Measurements from ENCODE around the gene MFAP4. TPM values are rescaled to one million over a fixed set of nuclear protein-coding genes. Genes with fewer than 3 reads are reported as not detected.
A peak's percentile ranks its signal among the peaks of the same experiment; 100 is the strongest.

Gene MFAP4
- total RNA-seq, 2 donors from 2014 or later, result 0.44 to 0.82 TPM

DNA sequence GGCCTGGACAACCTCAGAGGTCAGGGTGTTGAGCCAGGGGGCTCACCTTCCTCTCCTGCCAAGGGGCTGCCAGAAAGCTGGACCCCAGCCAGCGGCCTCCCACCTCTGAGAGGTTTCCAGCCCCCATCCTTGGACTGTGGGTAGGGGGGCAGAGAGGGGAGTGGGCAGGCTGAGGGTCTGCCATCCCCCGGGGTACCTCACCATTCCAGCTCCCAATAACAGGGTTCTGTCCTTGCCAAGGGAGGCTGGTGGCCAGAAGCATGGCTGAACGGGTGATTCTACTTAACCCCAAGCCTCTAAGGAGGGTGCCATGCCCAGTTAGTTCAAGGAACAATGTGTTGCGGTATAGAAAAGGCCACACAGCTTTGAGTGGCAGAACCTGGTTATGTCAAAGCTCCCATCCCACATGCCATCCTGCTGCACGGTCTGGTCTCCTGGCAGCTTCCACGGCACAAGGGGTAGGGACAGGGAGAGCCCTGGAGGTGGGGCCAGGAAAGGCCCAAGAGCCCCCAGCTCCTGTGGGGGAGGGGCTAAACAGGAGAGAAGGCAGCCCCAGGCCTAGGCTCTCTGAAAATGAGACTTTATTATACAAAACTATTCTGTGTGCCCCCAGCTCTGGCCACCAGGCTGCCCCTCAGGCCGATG is 44.3 kb downstream of the MFAP4 start:
- no peak for ATAC-seq (replicated peaks in 1 of 2)
- Mint-ChIP-seq H3K27ac (no peak overlapping the region), H3K4me1 (ENCODE audit: low read depth) (no peaks in the 10 kb centered on the region), H3K36me3 (ENCODE audit: insufficient read depth in 2 of 2) (no peaks in the 10 kb centered on the region), H3K27me3 (ENCODE audit: low read depth) (peaks cover 27% of the 10 kb centered on the region), H3K9me3 (no peaks in the 10 kb centered on the region), H3K4me3 (no peak overlapping the region)
- DNase-seq, result no peak

DNA sequence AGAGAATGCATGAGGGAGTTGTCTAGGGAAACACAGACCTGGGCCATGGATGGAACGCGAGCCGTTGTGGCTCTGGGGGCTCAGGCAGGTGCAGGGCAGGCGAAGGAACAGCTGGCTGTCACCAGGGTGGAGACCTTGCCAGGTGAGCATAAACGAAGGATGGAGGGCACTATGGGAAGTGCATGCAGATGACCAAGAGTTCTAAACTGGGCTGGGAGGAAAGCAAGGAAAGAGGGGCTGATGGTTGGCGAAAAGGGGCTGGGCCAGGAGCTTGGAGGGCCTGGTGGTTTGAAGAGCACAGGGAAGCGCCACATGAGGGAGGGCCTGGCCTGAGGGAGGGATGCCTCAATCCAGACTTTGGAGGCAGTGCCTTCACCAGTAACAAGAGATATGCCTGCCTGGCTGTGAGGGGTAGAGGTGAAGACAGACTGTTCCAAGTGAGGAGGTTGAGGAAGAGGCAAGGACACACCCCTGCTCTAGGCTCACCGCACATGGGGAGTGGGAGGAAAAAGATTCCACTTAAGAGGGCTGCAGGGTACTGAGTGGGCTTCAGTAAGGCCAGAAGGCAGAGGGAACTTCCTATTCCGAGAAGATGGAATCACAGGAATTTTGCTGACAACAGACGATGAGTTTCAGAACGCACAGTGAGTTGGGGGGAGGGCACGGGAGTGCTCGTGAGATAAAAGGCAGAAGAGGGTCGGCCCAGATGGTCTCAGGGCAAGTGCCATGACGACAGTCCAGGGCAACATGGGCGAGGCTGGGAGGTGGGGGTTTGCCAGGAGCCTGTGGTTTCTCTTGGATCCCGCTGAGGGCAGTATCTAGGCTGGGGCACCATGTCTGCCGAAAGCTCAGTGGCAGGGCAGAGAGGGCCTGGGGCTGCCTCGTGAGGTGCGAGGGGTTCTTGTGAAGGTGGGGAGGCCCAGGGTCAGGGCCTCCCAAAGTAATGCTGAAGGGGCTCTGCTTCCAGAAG is 45.1 kb downstream of the MFAP4 start:
- DNase-seq (no peak), ATAC-seq (replicated peaks in 1 of 2) (no peak)
- Mint-ChIP-seq H3K27ac (no peak overlapping the region), H3K27me3 (ENCODE audit: low read depth) (peaks cover 33% of the 10 kb centered on the region), H3K36me3 (ENCODE audit: insufficient read depth in 2 of 2) (no peaks in the 10 kb centered on the region), H3K9me3 (no peaks in the 10 kb centered on the region), H3K4me1 (ENCODE audit: low read depth) (no peaks in the 10 kb centered on the region), H3K4me3 (no peak overlapping the region)

DNA sequence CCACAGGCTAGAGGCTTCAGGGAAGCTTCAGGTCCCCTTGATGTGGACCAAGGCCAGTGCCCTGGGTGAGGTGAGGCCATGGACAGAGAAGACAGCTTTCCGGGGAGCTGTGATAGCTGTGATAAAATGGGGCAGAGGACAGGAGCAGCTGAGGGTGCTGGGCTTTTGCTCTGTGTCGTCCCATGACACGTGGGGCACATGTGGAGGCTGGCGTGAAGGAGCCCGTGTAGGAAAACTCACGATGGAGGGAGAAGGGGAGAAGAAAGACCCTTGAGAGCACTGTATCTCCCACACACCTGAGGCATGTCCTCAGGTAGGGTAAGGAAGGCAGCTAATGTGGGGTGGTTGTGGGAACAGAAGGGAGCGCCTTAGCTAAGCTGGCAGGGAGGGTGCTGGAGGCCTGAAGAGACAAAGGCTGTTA is 45.8 kb downstream of the MFAP4 start:
- H3K27ac Mint-ChIP-seq, result no peak overlapping the region
- H3K27me3 Mint-ChIP-seq (ENCODE audit: low read depth), result peaks cover 34% of the 10 kb centered on the region
- no peaks in the 10 kb centered on the region for H3K4me1 Mint-ChIP-seq (ENCODE audit: low read depth)
- H3K36me3 Mint-ChIP-seq (ENCODE audit: insufficient read depth in 2 of 2), result no peaks in the 10 kb centered on the region
- H3K4me3 Mint-ChIP-seq, result no peak overlapping the region
- no peak for ATAC-seq (replicated peaks in 1 of 2)
- no peaks in the 10 kb centered on the region for H3K9me3 Mint-ChIP-seq
- DNase-seq, result no peak

- no peak for ATAC-seq (replicated peaks in 1 of 2)
- Mint-ChIP-seq H3K27ac (no peak overlapping the region), H3K4me1 (ENCODE audit: low read depth) (no peaks in the 10 kb centered on the region), H3K9me3 (no peaks in the 10 kb centered on the region), H3K27me3 (ENCODE audit: low read depth) (peaks cover 42% of the 10 kb centered on the region), H3K4me3 (no peak overlapping the region), H3K36me3 (ENCODE audit: insufficient read depth in 2 of 2) (no peaks in the 10 kb centered on the region)
- DNase-seq, result no peak
Observed at GRCh38 chr17:19339341-19339815, 47.6 kb downstream of the MFAP4 start.

- ATAC-seq (replicated peaks in 1 of 2), result peak; percentile 86 to 91
- Mint-ChIP-seq H3K27ac (no peak overlapping the region), H3K36me3 (ENCODE audit: insufficient read depth in 2 of 2) (no peaks in the 10 kb centered on the region), H3K4me1 (ENCODE audit: low read depth) (no peaks in the 10 kb centered on the region), H3K4me3 (no peak overlapping the region), H3K9me3 (no peaks in the 10 kb centered on the region), H3K27me3 (ENCODE audit: low read depth) (peaks cover 42% of the 10 kb centered on the region)
- peak; percentile 67 to 68 for DNase-seq
Observed at GRCh38 chr17:19338031-19338990, 48.7 kb downstream of the MFAP4 start.

DNA sequence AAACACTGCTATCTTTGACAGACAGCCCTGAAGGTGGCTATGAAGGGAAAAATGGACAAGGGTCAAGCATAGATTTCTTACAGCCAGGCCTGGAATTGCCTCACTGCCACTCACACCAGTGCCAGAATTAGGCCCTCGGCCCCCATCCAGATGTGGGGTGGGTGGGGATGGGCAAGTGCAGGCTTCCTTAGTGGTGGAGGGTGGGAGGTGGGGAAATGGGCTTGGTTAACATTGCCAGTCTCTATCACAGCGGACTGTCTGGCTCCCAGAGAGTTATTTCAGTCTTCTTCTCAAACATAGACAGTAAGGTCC is 49.3 kb downstream of the MFAP4 start:
- H3K27ac Mint-ChIP-seq, result no peak overlapping the region
- H3K27me3 Mint-ChIP-seq (ENCODE audit: low read depth), result peaks cover 42% of the 10 kb centered on the region
- no peaks in the 10 kb centered on the region for H3K36me3 Mint-ChIP-seq (ENCODE audit: insufficient read depth in 2 of 2)
- ATAC-seq (replicated peaks in 1 of 2) (no peak), DNase-seq (no peak)
- peaks cover 5% of the 10 kb centered on the region for H3K4me1 Mint-ChIP-seq (ENCODE audit: low read depth)
- no peaks in the 10 kb centered on the region for H3K9me3 Mint-ChIP-seq
- H3K4me3 Mint-ChIP-seq, result no peak overlapping the region

GRCh38 chr17:19336938-19337711 is 49.9 kb downstream of the MFAP4 start:
- H3K4me3 Mint-ChIP-seq, result no peak overlapping the region
- no peak for DNase-seq
- no peak overlapping the region for H3K27ac Mint-ChIP-seq
- H3K9me3 Mint-ChIP-seq, result no peaks in the 10 kb centered on the region
- peaks cover 7% of the 10 kb centered on the region for H3K4me1 Mint-ChIP-seq (ENCODE audit: low read depth)
- no peaks in the 10 kb centered on the region for H3K36me3 Mint-ChIP-seq (ENCODE audit: insufficient read depth in 2 of 2)
- no peak for ATAC-seq (replicated peaks in 1 of 2)
- H3K27me3 Mint-ChIP-seq (ENCODE audit: low read depth), result peaks cover 42% of the 10 kb centered on the region

DNA sequence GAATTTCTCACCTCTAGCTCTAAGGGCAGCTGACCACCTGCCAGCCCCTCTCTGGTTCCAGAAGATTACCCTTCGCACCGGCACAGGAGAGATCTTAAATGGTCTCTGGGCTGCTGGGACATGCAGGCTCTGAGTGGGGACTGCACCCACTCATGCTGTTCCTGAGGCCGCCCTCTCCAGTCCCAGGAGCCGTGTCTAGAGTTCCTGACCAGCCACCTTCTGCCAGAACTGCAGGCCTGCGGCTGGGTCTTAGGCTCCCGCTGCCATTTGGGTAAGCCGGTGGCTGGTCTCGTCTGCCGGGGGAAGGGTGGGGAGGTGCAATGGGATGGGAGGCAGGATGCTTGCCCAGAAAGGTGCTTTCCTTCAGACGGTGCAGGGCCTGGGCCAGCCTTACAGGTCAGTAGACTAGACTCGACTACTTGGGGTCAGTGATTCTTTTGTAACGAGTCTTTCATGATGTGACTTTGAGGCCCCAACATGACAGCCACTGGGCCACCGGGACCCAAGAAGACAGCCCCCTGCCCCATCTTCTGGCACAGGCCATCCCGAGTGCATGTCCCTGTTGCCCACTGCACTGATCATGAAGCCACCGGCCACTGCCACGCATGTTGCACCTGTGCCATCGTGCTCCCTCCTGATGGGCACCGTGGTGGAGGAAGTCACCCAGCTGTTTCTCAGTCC is 50.9 kb downstream of the MFAP4 start:
- no peak for DNase-seq
- no peaks in the 10 kb centered on the region for H3K9me3 Mint-ChIP-seq
- ATAC-seq (replicated peaks in 1 of 2), result no peak
- no peak overlapping the region for H3K27ac Mint-ChIP-seq
- peaks cover 32% of the 10 kb centered on the region for H3K27me3 Mint-ChIP-seq (ENCODE audit: low read depth)
- H3K36me3 Mint-ChIP-seq (ENCODE audit: insufficient read depth in 2 of 2), result no peaks in the 10 kb centered on the region
- H3K4me3 Mint-ChIP-seq, result no peak overlapping the region
- H3K4me1 Mint-ChIP-seq (ENCODE audit: low read depth), result peaks cover 7% of the 10 kb centered on the region

DNA sequence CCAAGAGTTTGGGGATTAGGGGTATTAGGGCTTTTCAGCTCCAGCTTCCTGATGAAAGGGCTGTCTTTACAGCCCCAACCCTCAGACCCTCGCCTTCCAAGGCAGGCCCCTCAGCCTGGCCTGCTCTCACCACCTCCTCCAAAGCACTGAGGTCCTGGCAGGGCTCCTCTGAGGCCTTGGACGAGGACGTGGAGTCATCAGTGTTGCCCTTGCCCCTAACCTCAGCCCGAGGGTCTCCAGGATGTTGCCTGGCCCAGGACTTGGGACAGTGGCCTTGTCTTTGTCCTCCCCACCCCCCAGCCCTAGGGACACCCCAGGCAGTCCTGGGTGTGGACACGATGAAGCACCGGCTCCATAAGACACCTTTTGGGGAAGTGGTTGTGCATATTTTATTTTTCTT is 52.7 kb downstream of the MFAP4 start:
- H3K27ac Mint-ChIP-seq, result no peak overlapping the region
- no peak for ATAC-seq (replicated peaks in 1 of 2)
- H3K36me3 Mint-ChIP-seq (ENCODE audit: insufficient read depth in 2 of 2), result no peaks in the 10 kb centered on the region
- no peak overlapping the region for H3K4me3 Mint-ChIP-seq
- no peak for DNase-seq
- H3K27me3 Mint-ChIP-seq (ENCODE audit: low read depth), result peaks cover 24% of the 10 kb centered on the region
- peaks cover 7% of the 10 kb centered on the region for H3K4me1 Mint-ChIP-seq (ENCODE audit: low read depth)
- H3K9me3 Mint-ChIP-seq, result no peaks in the 10 kb centered on the region

DNA sequence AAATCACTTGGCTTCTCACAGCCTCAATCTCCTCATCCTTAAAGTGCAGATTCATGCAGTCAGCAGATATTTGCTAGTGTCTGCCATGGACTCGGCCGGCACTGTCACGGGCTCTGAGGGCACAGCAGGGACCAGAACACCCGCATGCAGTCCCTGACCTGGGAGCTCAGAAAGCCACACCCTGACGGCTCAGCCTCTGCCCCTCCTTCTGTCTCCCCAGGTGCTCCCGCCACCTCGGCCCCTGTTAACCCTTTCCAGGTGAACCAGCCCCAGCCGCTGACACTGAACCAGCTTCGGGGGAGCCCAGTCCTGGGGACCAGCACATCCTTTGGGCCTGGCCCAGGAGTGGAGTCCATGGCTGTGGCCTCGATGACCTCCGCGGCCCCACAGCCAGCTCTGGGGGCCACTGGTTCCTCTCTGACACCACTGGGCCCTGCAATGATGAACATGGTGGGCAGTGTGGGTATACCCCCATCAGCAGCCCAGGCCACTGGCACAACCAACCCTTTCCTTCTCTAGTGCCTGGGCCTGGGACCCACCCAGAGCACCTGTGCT is 53.2 kb downstream of the MFAP4 start:
- ATAC-seq (replicated peaks in 1 of 2), result no peak
- H3K27ac Mint-ChIP-seq, result no peak overlapping the region
- no peak overlapping the region for H3K4me3 Mint-ChIP-seq
- H3K9me3 Mint-ChIP-seq, result no peaks in the 10 kb centered on the region
- no peak for DNase-seq
- peaks cover 7% of the 10 kb centered on the region for H3K4me1 Mint-ChIP-seq (ENCODE audit: low read depth)
- H3K27me3 Mint-ChIP-seq (ENCODE audit: low read depth), result peaks cover 19% of the 10 kb centered on the region
- H3K36me3 Mint-ChIP-seq (ENCODE audit: insufficient read depth in 2 of 2), result no peaks in the 10 kb centered on the region
